ENCODE data around the gene TLCD1. TPM values are rescaled to one million over a fixed set of nuclear protein-coding genes. Genes with fewer than 3 reads are reported as not detected.
A peak's percentile ranks its signal among the peaks of the same experiment; 100 is the strongest.
"Not testable (repeated sequence)": the region's sequence is repeated elsewhere in the genome, so short reads cannot be mapped to it uniquely, and the experiment has no call there.

TLCD1 gene
- polyA plus RNA-seq, 5 donors: 7.5 to 11.0 (median 8.7) TPM

- no peak for DNase-seq
These were observed 22.0 kb upstream of the TLCD1 start for GRCh38 chr17:28747801-28748750.

- peak; percentile 74 to 75 for DNase-seq
These were observed 21.1 kb upstream of the TLCD1 start for GRCh38 chr17:28747051-28747691.

GRCh38 chr17:28746611-28747050 is 20.6 kb upstream of the TLCD1 start:
- DNase-seq: no peak

- peak in 1 of 2 donors; percentile 64 for DNase-seq
These were observed 19.9 kb upstream of the TLCD1 start for GRCh38 chr17:28745786-28746411.

- peak; percentile 56 to 68 for DNase-seq
These were observed 19.1 kb upstream of the TLCD1 start for GRCh38 chr17:28744972-28745785.

GRCh38 chr17:28744104-28744971 is 18.3 kb upstream of the TLCD1 start:
- DNase-seq: peak; percentile 60 to 68

- DNase-seq: peak; percentile 87 to 89
These were observed 17.4 kb upstream of the TLCD1 start, which contains the start of gene TRAF4 for GRCh38 chr17:28743243-28744103. Gene TRAF4, plus strand, starts transcription at chr17:28744011. Its CDS starts 102 bp downstream, at chr17:28744113.

- DNase-seq: no peak
These were observed 15.6 kb upstream of the TLCD1 start for GRCh38 chr17:28741358-28742349.

- DNase-seq: no peak
These were observed 14.6 kb upstream of the TLCD1 start for GRCh38 chr17:28740406-28741357.

GRCh38 chr17:28738680-28739384 is 12.8 kb upstream of the TLCD1 start:
- DNase-seq: no peak

GRCh38 chr17:28737770-28738679 is 12.0 kb upstream of the TLCD1 start:
- no peak for DNase-seq

GRCh38 chr17:28737316-28737715 is 11.3 kb upstream of the TLCD1 start:
- DNase-seq: no peak

- not testable (repeated sequence) for DNase-seq
These were observed 10.1 kb upstream of the TLCD1 start for GRCh38 chr17:28735913-28736769.

GRCh38 chr17:28735242-28735722 is 9.2 kb upstream of the TLCD1 start:
- no peak for DNase-seq

All from right lung (tissue), 5 donors.